Neutrophil (primary cell): ENCODE measurements around the gene TMEM30B.

ENCODE experiments used
- H3K27ac ChIP-seq: fragments of 200-600 bp; sonication (generic); 2 replicates; pipeline ENCODE4 v1.5.1; 2016; ENCODE audit warnings: mild to moderate bottlenecking, moderate library complexity
- H3K27me3 ChIP-seq: fragments of 200-600 bp; sonication (generic); 2 replicates; pipeline ENCODE4 v1.6.0; 2016; ENCODE audit warnings: mild to moderate bottlenecking
- H3K36me3 ChIP-seq: fragments of 200-600 bp; sonication (generic); 2 replicates; pipeline ENCODE4 v1.5.1; 2017
- H3K4me1 ChIP-seq, 2 experiments: fragments of 200-600 bp in 1 of 2; sonication (generic) in 1 of 2; 1 replicate in 1 of 2; 2 replicates in 1 of 2; pipeline versions ENCODE4 v1.5.1 to v1.6.1; 2013 to 2016; ENCODE audit warnings: low read depth in 1 of 2, low read length in 1 of 2, mild to moderate bottlenecking in 1 of 2, moderate library complexity in 1 of 2; ENCODE audit not compliant: control insufficient read depth in 1 of 2, insufficient read depth in 1 of 2
- H3K4me3 ChIP-seq, 2 experiments: fragments of 200-600 bp in 1 of 2; sonication (generic) in 1 of 2; 1 replicate in 1 of 2; 2 replicates in 1 of 2; pipeline ENCODE4 v1.5.1; 2013 to 2016; ENCODE audit warnings: low read depth in 1 of 2, low read length in 1 of 2, mild to moderate bottlenecking in 1 of 2, moderate library complexity in 1 of 2
- H3K9me3 ChIP-seq: fragments of 200-600 bp; sonication (generic); 2 replicates; pipeline ENCODE4 v1.5.1; 2016
- TF ChIP-seq, protein P1 (sequence below): fragments of 200-600 bp; sonication (generic); IDR thresholded peaks from 2 replicates; pipeline ENCODE4 v1.5.1; 2016; ENCODE audit warnings: antibody characterized with exemption

The TMEM30B gene

DNA sequence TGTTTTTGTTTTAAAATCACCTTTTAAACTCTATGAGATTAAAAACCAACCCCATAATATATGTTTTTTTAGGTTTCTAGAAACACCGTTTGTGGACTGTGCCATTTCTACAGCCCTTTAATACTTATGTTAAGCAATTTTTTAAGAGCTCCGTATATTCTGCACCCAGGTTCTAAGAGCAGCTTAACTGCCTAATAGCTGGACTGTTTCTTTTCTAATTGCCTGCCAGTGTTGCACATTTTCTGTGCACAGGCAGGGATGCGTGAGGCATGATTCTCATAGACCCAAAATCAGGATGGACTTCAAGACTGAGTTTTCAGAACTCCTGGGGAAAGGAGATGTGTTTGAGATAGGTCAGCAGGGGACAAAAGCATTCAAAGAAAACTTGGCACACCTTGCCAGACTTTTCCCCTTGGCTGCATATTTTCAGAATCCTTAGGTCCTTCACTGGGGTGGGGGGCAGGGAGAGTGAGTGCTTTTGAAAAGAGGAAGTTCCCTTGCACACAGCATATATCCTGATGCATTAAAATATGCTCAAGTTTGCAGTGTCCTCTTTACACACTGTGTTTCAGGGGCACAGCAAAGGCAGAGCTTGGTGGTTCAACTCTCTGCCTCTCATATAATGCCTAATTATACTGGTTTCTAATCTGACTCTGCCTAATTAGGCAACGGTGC is 27.9 kb downstream of the TMEM30B start:
- Histone ChIP-seq H3K27ac (no peak overlapping the region), H3K27me3 (peaks cover 42% of the 10 kb centered on the region), H3K9me3 (no peaks in the 10 kb centered on the region), H3K4me3 (no peak overlapping the region), H3K36me3 (no peaks in the 10 kb centered on the region), H3K4me1 (peaks cover 5 to 10% of the 10 kb centered on the region in 2 experiments)
- TF ChIP-seq, protein P1, sequence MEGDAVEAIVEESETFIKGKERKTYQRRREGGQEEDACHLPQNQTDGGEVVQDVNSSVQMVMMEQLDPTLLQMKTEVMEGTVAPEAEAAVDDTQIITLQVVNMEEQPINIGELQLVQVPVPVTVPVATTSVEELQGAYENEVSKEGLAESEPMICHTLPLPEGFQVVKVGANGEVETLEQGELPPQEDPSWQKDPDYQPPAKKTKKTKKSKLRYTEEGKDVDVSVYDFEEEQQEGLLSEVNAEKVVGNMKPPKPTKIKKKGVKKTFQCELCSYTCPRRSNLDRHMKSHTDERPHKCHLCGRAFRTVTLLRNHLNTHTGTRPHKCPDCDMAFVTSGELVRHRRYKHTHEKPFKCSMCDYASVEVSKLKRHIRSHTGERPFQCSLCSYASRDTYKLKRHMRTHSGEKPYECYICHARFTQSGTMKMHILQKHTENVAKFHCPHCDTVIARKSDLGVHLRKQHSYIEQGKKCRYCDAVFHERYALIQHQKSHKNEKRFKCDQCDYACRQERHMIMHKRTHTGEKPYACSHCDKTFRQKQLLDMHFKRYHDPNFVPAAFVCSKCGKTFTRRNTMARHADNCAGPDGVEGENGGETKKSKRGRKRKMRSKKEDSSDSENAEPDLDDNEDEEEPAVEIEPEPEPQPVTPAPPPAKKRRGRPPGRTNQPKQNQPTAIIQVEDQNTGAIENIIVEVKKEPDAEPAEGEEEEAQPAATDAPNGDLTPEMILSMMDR: no peak

DNA sequence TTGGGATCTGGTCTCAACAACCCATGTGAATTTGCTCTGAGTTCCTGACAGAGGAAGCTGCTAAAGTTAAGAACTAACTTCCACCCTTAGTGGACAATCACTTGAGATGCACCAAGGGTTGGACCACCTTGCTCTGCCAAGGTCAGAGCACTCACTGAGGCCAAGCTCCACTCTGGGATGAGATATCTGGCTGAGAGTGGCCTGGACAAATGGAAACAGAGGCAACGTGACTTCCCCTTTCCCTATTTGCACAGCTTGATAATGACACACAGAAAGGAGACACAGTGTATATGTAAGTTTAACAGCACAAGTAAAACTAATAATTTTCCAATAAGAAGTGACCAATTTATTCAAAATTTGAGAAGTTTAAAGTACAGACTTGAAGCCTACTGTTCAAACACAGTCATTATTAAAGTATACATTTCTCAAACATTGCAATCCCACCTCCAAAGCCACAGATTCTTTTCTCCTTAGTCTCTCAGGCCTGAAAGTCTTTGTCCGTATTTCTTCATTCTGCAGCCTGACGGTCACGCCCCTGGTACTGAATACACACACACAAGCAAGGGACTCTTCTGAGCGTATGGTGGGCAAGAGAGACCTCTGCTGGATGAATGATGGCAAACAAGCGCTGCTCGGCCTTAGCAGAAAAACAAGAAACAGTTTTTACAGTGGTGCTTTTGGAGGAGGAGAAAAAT is 28.6 kb downstream of the TMEM30B start:
- H3K36me3 ChIP-seq: no peaks in the 10 kb centered on the region
- H3K4me1 ChIP-seq: peaks cover 5 to 10% of the 10 kb centered on the region in 2 experiments
- TF ChIP-seq, protein P1: no peak
- H3K27ac ChIP-seq: no peak overlapping the region
- H3K4me3 ChIP-seq: no peak overlapping the region
- peaks cover 48% of the 10 kb centered on the region for H3K27me3 ChIP-seq
- no peaks in the 10 kb centered on the region for H3K9me3 ChIP-seq

DNA sequence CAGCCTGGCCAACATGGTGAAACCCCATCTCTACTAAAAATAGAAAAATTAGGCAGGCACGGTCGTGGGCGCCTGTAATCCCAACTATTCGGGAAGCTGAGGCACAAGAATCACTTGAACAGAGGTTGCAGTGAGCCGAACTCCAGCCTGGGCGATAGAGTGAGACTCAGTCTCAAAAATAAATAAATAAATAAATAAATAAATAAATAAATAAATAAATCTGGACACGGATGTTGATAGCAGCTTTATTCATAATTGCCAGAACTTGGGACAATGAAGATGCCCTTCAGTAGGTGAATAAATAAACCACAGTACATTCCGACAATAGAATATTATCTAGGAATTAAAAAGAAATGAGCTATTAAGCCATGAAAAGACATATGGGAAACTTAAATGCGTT is 31.1 kb downstream of the TMEM30B start:
- Histone ChIP-seq H3K36me3 (no peaks in the 10 kb centered on the region), H3K27me3 (peaks cover 34% of the 10 kb centered on the region), H3K9me3 (no peaks in the 10 kb centered on the region), H3K4me1 (peaks cover 5 to 10% of the 10 kb centered on the region in 2 experiments), H3K27ac (no peak overlapping the region), H3K4me3 (no peak overlapping the region)
- TF ChIP-seq, protein P1: no peak

DNA sequence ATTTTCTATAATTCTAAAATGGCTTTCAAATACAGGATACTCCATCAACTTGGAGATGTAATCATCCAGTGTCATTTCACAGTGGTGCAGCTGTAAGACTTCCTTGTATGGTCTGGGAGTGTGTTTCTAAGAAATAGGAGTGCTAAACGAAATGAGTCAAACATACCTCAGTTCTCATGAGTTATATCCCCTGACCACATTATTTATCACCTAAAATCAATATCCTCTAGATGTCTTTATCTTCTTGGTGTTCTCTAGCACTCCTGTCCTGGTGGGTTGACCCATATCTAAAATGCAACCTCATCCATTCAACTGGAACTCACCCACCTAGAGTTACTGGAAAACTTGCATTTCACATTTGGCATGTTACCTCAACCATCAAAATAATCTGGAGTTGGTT is 33.2 kb downstream of the TMEM30B start:
- Histone ChIP-seq H3K4me1 (peaks cover 0 to 2% of the 10 kb centered on the region in 2 experiments), H3K27me3 (peaks cover 31% of the 10 kb centered on the region), H3K27ac (no peak overlapping the region), H3K9me3 (no peaks in the 10 kb centered on the region), H3K4me3 (no peak overlapping the region), H3K36me3 (no peaks in the 10 kb centered on the region)
- TF ChIP-seq, protein P1: no peak

DNA sequence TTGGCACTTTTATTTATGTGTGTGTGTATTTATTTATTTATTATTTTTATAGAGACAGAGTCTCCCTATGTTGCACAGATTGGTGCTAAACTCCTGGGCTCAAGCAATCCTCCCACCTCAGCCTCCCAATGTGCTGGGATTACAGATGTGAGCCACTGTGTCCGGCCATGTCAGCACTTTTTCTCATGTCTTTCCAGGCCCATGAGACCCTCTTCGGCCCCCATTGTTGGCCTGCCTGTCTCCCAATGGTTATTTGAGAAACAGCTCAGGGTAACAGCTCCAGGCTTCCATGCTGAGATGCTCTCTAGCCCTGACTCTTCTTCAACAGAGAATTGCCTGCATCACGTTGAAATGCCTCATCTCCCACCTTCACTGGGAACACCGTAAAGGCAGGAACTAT is 34.4 kb downstream of the TMEM30B start:
- no peaks in the 10 kb centered on the region for H3K4me1 ChIP-seq

More for the DNA sequence above, 34.4 kb downstream of the TMEM30B start:
- Histone ChIP-seq H3K36me3 (no peaks in the 10 kb centered on the region), H3K9me3 (no peaks in the 10 kb centered on the region), H3K27me3 (peaks cover 24% of the 10 kb centered on the region), H3K27ac (no peak overlapping the region), H3K4me3 (no peak overlapping the region)
- TF ChIP-seq, protein P1: no peak
